K562 (cell line): Measurements from ENCODE around the gene SNTG2. TPM values are rescaled to one million over a fixed set of nuclear protein-coding genes. Genes with fewer than 3 reads are reported as not detected.

Source experiments
- ATAC-seq: fragments of 200-7000 bp; cut with Tn5 transposase; 3 replicates; pipeline ENCODE4 v1.9.1; 2020; ENCODE audit warnings: moderate library complexity
- BruUV-seq: library from RNA; stranded (reverse); fragments of 400-500 nt; replicated peaks from 2 replicates; lab custom pipeline; 2021; lab: Mats Ljungman, UMichigan
- CTCF ChIA-PET: fragments of 300-600 bp; formaldehyde crosslinking; extraction: SDS; loops from one replicate; lab custom pipeline; 2021; ENCODE audit warnings: low intra/inter-chr PET ratio; lab: Yijun Ruan, JAX
- POLR2A ChIA-PET: fragments of 300-600, 350-650 bp; sonication (Branson Sonifier 250); formaldehyde crosslinking; extraction: SDS; loops from one replicate; lab custom pipeline; 2021; ENCODE audit warnings: antibody characterized with exemption, inconsistent platforms; lab: Yijun Ruan, JAX
- DNase-seq, 4 experiments: peaks; one replicate each; pipeline versions ENCODE4 v3.0.0 to v3.0.0-alpha.2; 2011 to 2018; ENCODE audit warnings: low spot score in 3 of 4, mixed read lengths in 3 of 4; ENCODE audit errors: extremely low read depth in 1 of 4
- FAIRE-seq: peaks from 2 replicates; lab custom pipeline; 2011; peaks lifted over from hg19 to GRCh38; lab: Jason Lieb, UNC
- H2AFZ ChIP-seq: 2 replicates; pipeline ENCODE4 v1.6.0; 2011; ENCODE audit warnings: low read depth, low read length, control low read depth, inconsistent platforms
- H3K27ac ChIP-seq: fragments of 200-600 bp; 3 replicates; pipeline ENCODE4 v1.8.0; 2011; ENCODE audit warnings: low read depth, mild to moderate bottlenecking, control low read depth, inconsistent platforms, low read length, moderate library complexity, mixed read lengths; ENCODE audit errors: extremely low read depth
- H3K27me3 ChIP-seq, 2 experiments: fragments of 300-600 bp in 1 of 2; 2 replicates in 1 of 2; 3 replicates in 1 of 2; pipeline versions ENCODE4 v1.6.0 to v1.8.0; 2011; ENCODE audit warnings: inconsistent platforms in 2 of 2, low read length in 2 of 2, mild to moderate bottlenecking in 1 of 2, mixed read lengths in 1 of 2, moderate library complexity in 1 of 2; ENCODE audit not compliant: control insufficient read depth in 2 of 2, insufficient read depth in 2 of 2
- H3K36me3 ChIP-seq: fragments of 300-600 bp; 3 replicates; pipeline ENCODE4 v1.8.0; 2011; ENCODE audit warnings: mild to moderate bottlenecking, low read length, inconsistent platforms; ENCODE audit not compliant: control insufficient read depth, insufficient read depth
- H3K4me1 ChIP-seq, 2 experiments: fragments of 200-600 bp in 1 of 2; replicated peaks in 1 of 2; 2 replicates in 1 of 2; 3 replicates in 1 of 2; pipeline versions ENCODE4 v1.5.1 to v1.8.0; 2011; ENCODE audit warnings: inconsistent platforms in 2 of 2, low read length in 2 of 2, mild to moderate bottlenecking in 1 of 2, mixed read lengths in 1 of 2, moderate library complexity in 1 of 2; ENCODE audit not compliant: control insufficient read depth in 2 of 2, insufficient read depth in 2 of 2
- H3K4me2 ChIP-seq: 2 replicates; pipeline ENCODE4 v1.6.1; 2011; ENCODE audit warnings: low read length, control low read depth, inconsistent platforms, mixed read lengths; ENCODE audit not compliant: insufficient read depth
- H3K4me3 ChIP-seq: fragments of 200-600 bp; sonication (generic), shearing (Covaris generic); 2 replicates; pipeline ENCODE4 v1.5.1; 2016; ENCODE audit warnings: control low read depth, inconsistent platforms
- H3K79me2 ChIP-seq: fragments of 200-600 bp; 3 replicates; pipeline ENCODE4 v1.8.0; 2011; ENCODE audit warnings: low read length, inconsistent platforms; ENCODE audit not compliant: control insufficient read depth, insufficient read depth
- H3K9ac ChIP-seq, 2 experiments: 2 replicates each; pipeline versions ENCODE4 v1.6.0 to v1.6.1; 2011; ENCODE audit warnings: low read depth in 2 of 2, low read length in 2 of 2, control low read depth in 1 of 2, inconsistent platforms in 1 of 2, mild to moderate bottlenecking in 1 of 2, mixed read lengths in 1 of 2; ENCODE audit not compliant: insufficient read depth in 1 of 2
- H3K9me1 ChIP-seq: one replicate; pipeline ENCODE4 v1.6.0; 2011; ENCODE audit warnings: inconsistent platforms, mild to moderate bottlenecking, low read length, moderate library complexity; ENCODE audit not compliant: control insufficient read depth, insufficient read depth
- H3K9me3 ChIP-seq: replicated peaks from 2 replicates; pipeline ENCODE4 v1.5.1; 2011; ENCODE audit warnings: low read depth, low read length, inconsistent platforms; ENCODE audit not compliant: control insufficient read depth, insufficient read depth
- H4K20me1 ChIP-seq: replicated peaks from 2 replicates; pipeline ENCODE4 v1.6.1; 2011; ENCODE audit warnings: low read length, inconsistent platforms, mixed read lengths; ENCODE audit not compliant: control insufficient read depth, insufficient read depth
- E2F5 ChIP-seq: sonication (generic); formaldehyde crosslinking; IDR thresholded peaks from 2 replicates; pipeline ENCODE4 v1.8.0; 2022; ENCODE audit warnings: mild to moderate bottlenecking, missing genetic modification reagents
- ETS2 ChIP-seq: IDR thresholded peaks from 2 replicates; pipeline ENCODE4 v1.6.1; 2016; ENCODE audit warnings: borderline replicate concordance, missing genetic modification characterization, mild to moderate bottlenecking, moderate library complexity, missing compliant biosample characterization; ENCODE audit not compliant: poor library complexity, severe bottlenecking
- GATA2 ChIP-seq: sonication (generic); formaldehyde crosslinking; IDR thresholded peaks from 2 replicates; pipeline ENCODE4 v1.4.0; 2020; ENCODE audit warnings: mild to moderate bottlenecking, missing genetic modification reagents
- RFX1 ChIP-seq: fragments of 450-650 bp; IDR thresholded peaks from 2 replicates; pipeline ENCODE4 v1.6.1; 2016; ENCODE audit warnings: mild to moderate bottlenecking, moderate library complexity
- SMARCA4 ChIP-seq: fragments of 450-650 bp; IDR thresholded peaks from 2 replicates; pipeline ENCODE4 v1.6.1; 2016
- TAF7 ChIP-seq: fragments of 450-650 bp; IDR thresholded peaks from 2 replicates; pipeline ENCODE4 v1.6.1; 2016; ENCODE audit warnings: missing genetic modification characterization, missing compliant biosample characterization
- ZFP36 ChIP-seq: fragments of 150-350 bp; IDR thresholded peaks from 2 replicates; pipeline ENCODE4 v1.6.1; 2018; ENCODE audit warnings: low read length, low read depth; ENCODE audit not compliant: partially characterized antibody
- ZNF140 ChIP-seq: fragments of 250-450 bp; sonication (Bioruptor Pico); IDR thresholded peaks from 2 replicates; pipeline ENCODE4 v1.8.0; 2021; ENCODE audit warnings: moderate library complexity, mild to moderate bottlenecking, inconsistent platforms
- ZNF239 ChIP-seq: fragments of 250-450 bp; sonication (Bioruptor Pico); IDR thresholded peaks from 2 replicates; pipeline ENCODE4 v1.4.0; 2020; ENCODE audit warnings: mild to moderate bottlenecking
- ZNF695 ChIP-seq: fragments of 450-650 bp; formaldehyde crosslinking; IDR thresholded peaks from 2 replicates; pipeline ENCODE4 v1.4.0; 2020; ENCODE audit warnings: mild to moderate bottlenecking, moderate library complexity
- WGBS: fragments of 100-300 bp; shearing (Covaris generic); methylation state at CpG from one replicate; pipeline ENCODE4 v1.1.6; 2016; ENCODE audit warnings: low coverage, mixed read lengths; ENCODE audit not compliant: insufficient coverage; ENCODE audit errors: missing lambda C conversion rate; 5-methylcytosine and 5-hydroxymethylcytosine counted together
- in situ Hi-C: fragments of 300-500 bp; cut with MboI; formaldehyde crosslinking; loops from 4 replicates; pipeline ENCODE4 v1.15.0; 2018; ENCODE audit warnings: inconsistent platforms, mixed read lengths
- intact Hi-C: fragments of 100-400 bp; cut with micrococcal nuclease; formaldehyde crosslinking; loops from 2 replicates; pipeline ENCODE4 v1.14.2; 2022
- polyA plus RNA-seq, 8 experiments: library from polyadenylated mRNA; depleted of rRNA in 4 of 8; stranded (reverse) in 5 of 8; unstranded in 3 of 8; fragments of >200 nt; fragmentation: Nextera tagmentation in 2 of 8; fragmentation: Illumina TruSeq in 1 of 8; extraction: Ambion mirVana in 2 of 8; extraction: Trizol in 1 of 8; gene quantifications; 2 replicates each; pipeline versions ENCODE4 v1.2.1 to v1.2.3, GENCODE V29; 2011 to 2014; ENCODE audit warnings: inconsistent platforms in 1 of 8, missing spikeins in 1 of 8
- total RNA-seq, 7 experiments: library from RNA; depleted of rRNA in 6 of 7; stranded (reverse); fragments of >200 nt in 6 of 7; fragmentation: Illumina TruSeq in 2 of 7; extraction: Trizol in 2 of 7; gene quantifications; 2 replicates each; pipeline versions ENCODE4 v1.2.1 to v1.2.3, GENCODE V29; 2011 to 2021; ENCODE audit warnings: low replicate concordance in 1 of 7

SNTG2 gene
- total and polyA plus RNA-seq, 9 of the 15 experiments (the other 6 are each of a cell fraction or from before 2014, with no cell fraction given): not detected

GRCh38 chr2:1101982-1102590 is 151.4 kb downstream of the SNTG2 start:
- in situ Hi-C loops: no loop called here
- H4K20me1 ChIP-seq: 0 out of 2 replicates have a peak, but pooled peaks cover 2% of the 10 kb centered on the region
- no peak for FAIRE-seq

More at GRCh38 chr2:1101982-1102590, 151.4 kb downstream of the SNTG2 start:
- BruUV-seq: no TSS peak
- ChIA-PET POLR2A (no interaction called here), CTCF (no interaction called here)
- TF ChIP-seq GATA2 (no peak), ZNF239 (CRISPR knock-in tag) (no peak), ZFP36 (no peak), TAF7 (tag) (no peak), SMARCA4 (no peak), ETS2 (tag) (no peak), E2F5 (no peak), ZNF695 (no peak), ZNF140 (CRISPR knock-in tag) (no peak), RFX1 (no peak)
- H3K36me3 ChIP-seq: no peaks in the 10 kb centered on the region
- H3K79me2 ChIP-seq: no peaks in the 10 kb centered on the region
- H3K9me1 ChIP-seq: no peaks in the 10 kb centered on the region
- intact Hi-C loops: no loop called here
- H3K4me3 ChIP-seq: no peak overlapping the region
- H3K9ac ChIP-seq: no peak overlapping the region
- DNase-seq (no peak), ATAC-seq (peak; percentile 47; the same call in 2 of the 3 replicates)
- H3K27me3 ChIP-seq: peaks cover 11 to 38% of the 10 kb centered on the region in 2 experiments; a peak in 3 of 5 replicates
- no peak overlapping the region for H2AFZ ChIP-seq
- H3K4me1 ChIP-seq: no peaks in the 10 kb centered on the region
- no peak overlapping the region for H3K27ac ChIP-seq
- no peaks in the 10 kb centered on the region for H3K9me3 ChIP-seq
- 2% methylated on average over 14 of the region's 16 CpGs for WGBS
- no peak overlapping the region for H3K4me2 ChIP-seq
